HG02588 (cell line): ENCODE results near the gene GADD45B.

Experiments
- ATAC-seq: cut with Tn5 transposase; IDR thresholded peaks from one replicate; pipeline ENCODE4 v1.9.1; 2021; ENCODE audit warnings: mild to moderate bottlenecking, moderate library complexity; ENCODE audit not compliant: unreplicated experiment

Gene GADD45B, protein sequence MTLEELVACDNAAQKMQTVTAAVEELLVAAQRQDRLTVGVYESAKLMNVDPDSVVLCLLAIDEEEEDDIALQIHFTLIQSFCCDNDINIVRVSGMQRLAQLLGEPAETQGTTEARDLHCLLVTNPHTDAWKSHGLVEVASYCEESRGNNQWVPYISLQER

DNA sequence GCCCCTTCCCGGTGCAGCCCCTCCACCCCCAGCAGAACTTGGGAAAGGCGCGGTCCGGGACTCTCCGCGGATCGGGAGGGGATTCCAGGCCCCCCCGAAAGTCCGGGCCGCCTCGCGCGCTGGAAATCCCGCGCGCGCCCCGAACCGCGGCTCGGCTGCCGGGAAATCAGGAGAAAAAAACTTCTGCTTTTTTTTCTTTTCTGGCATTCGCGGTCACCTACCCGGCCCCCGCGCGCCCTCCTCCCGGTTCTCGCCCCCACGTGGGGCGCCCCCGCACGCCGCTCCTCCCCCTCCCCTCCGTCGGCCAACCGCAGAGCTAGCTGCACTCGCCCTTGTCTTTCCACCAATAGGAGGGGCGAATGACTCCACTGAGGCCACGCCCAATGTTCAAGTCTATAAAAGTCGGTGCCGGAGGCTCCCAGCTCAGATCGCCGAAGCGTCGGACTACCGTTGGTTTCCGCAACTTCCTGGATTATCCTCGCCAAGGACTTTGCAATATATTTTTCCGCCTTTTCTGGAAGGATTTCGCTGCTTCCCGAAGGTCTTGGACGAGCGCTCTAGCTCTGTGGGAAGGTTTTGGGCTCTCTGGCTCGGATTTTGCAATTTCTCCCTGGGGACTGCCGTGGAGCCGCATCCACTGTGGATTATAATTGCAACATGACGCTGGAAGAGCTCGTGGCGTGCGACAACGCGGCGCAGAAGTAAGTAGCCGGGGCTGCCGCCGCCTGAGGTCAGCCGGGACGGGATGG lies at the start of gene GADD45B:
Gene GADD45B (plus strand): TSS at position 426 of the 749 bp plus-strand sequence. CDS start 232 bp downstream, at position 658.
- ATAC-seq: peak; percentile 43

DNA sequence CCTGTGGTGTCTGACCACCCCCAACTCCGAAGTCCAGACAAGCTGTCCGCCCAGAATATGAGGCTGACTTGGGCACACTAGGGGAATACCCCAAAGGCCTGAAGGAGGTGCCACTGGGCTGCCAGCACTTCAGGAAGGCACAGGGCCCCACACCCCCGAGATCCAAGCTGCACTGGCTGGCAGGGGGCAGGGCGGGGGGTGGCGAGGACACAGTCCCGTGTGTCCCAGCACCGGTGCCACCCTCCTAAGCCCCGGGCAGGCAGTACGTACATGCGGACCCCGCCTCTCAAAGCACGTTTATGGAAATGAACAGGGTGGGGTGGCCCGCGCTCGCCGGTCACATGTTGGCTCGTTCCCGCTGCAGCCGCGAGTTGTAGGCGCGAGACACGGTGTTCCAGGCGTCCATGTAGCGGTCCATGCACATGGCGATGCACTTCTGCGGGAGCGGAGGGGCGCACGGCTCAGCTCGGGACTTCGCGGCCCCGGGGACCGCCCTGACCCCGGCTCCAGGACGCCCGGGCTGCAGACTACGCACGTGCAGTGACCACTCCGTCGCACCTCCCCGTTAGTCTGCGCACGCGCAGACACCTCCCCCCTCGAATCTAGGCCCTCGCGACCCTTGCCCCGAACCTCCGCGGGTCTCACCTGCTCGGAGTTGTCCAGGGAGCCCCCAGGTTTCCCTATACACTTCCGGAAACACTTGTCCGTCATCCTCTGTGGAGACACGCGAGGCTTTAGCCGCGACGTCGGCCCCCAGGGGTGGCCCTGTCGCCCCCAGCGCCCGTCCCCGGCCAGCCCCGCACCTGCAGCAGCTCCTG lies 49.1 kb upstream of the GADD45B start:
- ATAC-seq: peak; percentile 12

DNA sequence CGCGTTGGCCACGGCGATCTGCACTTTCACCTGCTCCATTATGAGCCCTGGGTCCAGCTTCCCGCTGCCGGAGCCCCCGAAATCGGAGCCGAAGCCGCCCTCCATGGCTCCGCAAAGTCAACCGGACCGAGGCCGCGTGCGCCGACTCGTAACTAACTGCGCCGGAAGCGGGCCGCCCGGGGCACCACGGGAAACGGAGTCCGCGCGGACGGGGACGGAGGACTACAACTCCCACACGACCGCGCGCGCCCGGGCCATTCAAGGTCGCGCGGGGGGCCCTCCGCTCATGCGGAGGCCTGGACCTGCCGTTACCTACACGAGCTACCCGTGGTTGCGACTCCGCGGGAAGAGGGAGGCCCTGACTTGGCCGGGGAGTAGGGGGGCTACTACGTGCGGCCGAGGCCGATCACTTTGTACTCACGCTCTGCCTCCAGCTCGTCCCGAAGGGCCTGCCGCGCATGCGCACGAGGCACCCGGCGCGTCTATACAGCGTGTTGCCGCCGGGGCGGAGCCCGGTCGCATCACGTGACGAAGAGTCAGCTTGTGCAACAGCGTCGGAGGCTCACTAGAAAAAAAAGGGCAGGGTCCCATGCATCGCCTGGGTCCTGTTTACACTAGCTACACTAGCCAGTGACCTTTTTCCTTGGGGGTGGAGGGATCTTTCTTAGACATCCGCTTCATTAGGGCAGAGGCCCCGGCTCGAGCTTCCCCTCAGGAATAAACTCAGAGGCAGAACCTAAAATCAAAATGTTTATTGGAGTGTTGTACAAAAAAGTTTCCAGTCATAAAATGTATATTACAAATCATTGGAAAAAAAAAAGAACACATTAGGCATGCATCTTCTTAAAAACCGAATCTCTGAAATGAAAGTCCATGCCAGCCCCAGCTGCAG lies 48.3 kb upstream of the GADD45B start, which contains the start of gene TIMM13:
Gene TIMM13 (minus strand): TSS at position 158 of the 892 bp plus-strand sequence. CDS start 53 bp downstream, at position 105.
- ATAC-seq: peak; percentile 74

DNA sequence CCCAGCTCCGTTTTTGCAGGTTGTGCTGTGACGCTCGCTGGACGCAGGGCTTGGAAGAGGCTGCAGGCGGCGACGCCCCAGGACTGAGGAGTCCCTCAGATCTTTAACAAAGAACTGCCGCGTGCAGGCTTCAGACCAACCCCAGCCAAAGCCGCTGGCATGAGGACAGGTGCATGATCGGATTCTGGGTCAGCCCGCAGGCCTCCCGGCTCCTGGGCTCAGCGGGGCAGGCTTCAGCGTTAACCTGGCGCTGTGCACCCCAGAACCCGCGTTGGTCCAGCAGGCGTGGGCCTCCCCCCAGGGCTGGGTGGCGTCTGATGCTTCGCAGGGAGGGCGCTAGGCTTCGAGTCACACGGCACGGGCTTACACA lies 47.6 kb upstream of the GADD45B start:
- ATAC-seq: no peak

DNA sequence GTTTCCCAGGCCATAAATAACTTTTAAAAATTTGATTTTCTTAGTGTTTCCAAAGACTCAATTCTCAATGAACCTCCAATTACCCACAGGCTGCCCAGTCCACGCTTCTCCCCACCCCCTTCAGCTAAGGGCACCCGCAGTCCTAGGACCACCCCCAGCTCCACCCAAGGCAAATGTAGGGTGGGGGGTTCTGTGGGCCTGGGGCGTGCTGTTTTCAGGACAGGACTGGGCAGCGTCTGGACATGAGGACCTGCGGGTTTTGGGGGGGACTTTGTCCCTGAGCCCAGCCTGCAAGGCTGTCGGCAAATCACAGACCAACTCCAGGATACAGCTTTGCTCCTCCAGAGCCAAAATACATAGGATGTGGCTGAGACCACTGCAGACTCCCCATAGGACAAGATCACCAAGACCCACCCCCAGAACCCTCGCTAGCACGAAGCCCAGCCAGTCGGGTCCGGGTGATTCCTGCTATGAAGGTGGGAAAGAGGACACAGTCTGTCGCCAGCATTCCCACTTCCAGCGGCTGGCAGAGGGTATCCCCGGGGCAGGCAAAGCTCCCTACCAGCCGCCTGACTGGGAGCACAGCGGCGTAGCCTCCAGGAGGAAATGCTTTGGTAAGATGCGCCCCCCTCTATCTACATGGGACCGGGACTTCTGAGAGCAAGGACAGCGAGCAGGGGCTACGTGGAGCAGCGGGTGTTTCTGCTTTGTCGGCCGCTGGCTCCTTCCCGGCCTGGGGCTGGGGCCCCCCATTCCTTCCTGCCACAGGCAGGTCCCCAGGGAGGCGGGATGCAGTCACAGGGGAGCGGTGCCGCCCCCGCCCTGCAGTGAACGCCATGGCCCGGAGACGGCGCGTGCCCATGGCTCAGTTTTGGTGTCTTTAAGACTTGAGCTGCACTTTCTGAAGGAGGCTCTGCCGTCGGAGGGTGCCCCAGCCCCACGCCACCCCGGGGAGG lies 46.9 kb upstream of the GADD45B start:
- ATAC-seq: no peak

DNA sequence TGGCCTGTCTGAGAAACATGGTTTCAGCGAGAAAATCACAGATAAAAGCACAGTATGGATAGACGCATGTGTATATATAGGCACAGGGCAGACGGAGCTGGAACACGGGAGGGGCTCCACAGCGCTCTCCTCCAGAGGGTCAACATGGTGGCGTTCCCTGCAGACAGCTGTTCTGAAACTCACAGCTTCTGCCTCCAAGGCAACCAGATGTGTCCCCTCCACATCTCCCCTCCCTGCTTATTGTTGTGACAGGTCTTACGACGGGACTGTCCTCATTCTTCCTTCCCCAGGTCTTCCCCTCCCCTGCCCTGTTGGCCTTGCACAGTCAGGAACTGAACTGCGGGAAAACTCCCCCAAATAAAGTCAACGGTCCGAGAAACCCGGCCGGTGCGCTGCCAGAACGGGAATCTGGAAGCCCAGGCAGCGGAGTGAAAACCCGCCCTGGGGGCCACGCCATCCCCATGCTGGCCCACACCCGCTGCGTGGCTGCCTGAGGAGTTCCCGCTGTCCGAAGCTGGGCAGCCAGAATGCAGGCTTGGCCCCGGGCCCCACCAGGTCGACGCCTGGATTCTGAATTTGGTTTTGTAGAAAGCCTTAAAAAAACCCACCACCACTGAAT lies 45.9 kb upstream of the GADD45B start:
- no peak for ATAC-seq

DNA sequence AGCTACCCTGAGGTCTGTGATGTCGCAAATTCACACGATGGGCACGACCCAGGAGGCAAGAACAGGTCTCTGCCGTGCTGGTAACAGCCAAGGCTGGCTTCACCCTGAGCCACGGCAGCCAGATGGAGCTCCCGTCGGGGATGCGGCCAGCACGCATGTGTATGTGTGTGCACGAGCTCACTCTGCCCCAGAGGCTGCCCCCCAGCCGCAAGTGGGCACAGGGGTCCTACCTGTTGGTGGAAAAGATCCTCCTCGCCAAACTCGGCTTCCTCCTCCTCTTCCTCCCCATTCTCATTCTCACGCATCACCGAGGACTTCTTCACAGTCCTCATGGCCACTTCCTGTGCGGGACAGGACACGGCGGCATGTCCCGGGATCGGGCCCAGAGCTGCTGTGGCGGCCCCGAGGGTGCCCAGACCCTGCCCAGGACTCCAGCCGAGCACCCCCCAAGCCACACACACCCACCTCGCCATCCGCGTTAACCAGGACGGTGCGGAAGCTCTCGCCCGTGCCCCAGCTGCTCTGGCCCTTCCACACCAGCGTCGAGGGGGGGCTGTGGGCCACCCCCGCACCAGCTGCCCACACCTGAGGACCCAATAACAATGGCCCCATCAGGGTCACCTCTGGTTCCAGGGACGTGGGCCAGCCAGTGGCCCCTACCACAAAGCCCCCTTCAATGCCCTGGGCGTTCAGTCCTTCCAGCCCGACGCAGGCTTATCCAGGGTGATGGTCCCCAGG lies 44.4 kb upstream of the GADD45B start:
- no peak for ATAC-seq

DNA sequence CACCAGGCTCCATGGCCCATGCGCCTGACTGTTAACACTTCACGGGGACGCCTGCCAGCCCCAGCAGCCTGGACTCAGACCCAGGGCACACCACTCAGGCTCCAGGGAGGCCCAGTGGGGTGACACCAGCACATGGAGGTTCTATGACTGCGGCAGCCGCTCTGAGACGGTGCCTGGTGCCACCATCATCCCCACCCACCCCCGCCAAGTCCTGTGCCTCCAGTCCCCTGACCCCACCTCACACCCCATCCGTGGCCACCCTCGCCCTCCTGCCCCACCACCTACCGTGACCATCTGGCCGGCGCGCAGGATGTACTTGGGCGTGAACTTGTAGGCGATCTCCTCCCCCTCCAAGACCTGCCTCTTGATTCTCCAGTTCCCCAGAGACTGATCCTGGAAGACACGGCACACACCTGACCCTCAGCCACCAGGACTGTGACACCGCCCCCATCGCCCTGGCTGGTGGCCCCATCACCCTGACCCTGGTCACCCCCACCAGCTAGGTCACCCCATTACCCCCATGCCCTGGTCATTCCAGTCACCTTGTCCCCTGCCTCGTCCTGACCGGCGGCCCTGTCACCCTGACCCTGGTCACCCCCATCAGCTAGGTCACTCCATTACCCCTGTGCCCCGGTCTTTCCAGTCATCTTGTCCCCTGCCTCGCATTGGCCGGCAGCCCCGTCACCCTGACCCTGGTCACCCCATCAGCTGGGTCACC lies 43.6 kb upstream of the GADD45B start:
- no peak for ATAC-seq

DNA sequence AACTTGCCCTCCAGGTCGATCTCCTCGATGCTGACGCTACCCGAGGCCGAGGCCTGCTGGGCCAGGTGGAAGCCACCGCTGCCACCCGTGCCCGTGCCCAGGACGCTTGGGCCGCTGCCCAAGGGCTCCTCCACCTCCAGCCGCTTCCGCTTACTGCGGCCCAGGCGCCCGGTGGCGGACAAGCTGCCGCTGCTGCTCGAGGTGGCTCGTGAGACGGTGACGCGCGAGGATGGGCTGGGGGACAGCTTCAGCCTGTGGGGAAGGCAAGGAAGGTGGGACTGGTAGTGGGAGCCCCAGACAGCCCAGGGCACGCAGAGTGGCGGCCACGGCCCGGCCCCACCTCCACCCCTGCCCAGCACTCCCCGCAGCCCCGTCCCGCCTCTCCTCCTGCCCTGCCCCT lies 42.1 kb upstream of the GADD45B start:
- ATAC-seq: no peak

DNA sequence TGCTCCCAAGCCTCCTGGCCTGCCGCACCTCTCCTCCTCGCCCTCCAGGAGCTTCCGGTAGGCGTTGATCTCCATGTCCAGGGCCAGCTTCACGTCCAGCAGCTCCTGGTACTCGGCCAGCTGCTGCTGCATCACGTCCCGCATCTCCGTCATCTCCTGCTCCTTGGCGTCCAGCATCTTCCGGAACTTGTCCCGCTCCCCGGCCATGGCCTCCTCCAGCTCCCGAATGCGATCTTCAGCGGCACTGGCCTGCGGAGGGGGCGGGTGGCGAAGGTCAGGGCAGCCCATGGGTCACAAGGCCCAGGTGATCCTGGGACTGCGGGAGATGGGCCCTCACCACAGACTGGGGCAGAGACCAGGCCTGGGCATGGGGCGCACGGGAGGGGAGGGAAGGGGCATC lies 41.7 kb upstream of the GADD45B start:
- ATAC-seq: no peak

DNA sequence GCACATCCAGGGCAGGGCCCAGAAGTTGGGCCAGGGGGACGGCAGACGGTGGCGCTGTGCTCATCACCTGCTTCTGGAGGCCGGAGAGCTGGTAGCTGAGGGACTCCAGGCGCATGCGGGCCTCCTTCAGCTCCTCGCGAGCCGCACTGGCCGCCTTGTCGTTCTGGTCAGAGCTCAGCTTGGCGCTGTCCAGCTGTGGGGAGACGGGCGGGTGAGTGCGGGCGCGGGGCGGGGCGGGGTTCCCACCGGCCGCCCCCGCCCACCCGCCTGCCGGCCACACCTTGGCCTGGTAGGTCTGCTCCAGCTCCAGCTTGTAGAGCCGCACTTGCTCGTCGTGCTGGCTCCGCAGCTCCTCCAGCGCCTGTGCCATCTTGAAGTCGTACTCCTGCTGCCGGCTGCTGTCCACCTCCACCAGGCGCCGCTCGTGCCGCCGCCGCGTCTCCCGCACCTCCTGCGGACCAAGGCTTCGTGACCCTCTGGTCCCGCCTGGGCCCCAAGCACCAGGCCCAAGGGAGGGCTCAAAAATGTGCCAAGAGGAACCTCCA lies 41.1 kb upstream of the GADD45B start:
- no peak for ATAC-seq

DNA sequence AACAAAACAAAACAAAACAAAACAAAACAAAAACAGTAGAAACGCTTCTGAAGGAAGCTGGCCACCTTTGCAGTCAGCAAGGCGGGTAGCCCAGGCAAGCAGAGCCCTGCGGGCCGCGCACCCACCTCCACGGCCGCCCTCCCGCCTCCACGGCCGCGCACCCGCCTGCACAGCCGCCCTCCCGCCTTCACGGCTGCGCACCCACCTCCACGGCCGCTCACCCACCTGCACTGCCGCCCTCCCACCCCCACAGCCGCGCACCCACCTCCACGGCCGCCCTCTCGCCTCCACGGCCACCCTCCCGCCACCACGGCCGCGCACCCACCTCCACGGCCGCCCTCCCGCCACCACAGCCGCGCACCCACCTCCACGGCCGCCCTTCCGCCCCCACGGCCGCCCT lies 39.5 kb upstream of the GADD45B start:
- no peak for ATAC-seq

DNA sequence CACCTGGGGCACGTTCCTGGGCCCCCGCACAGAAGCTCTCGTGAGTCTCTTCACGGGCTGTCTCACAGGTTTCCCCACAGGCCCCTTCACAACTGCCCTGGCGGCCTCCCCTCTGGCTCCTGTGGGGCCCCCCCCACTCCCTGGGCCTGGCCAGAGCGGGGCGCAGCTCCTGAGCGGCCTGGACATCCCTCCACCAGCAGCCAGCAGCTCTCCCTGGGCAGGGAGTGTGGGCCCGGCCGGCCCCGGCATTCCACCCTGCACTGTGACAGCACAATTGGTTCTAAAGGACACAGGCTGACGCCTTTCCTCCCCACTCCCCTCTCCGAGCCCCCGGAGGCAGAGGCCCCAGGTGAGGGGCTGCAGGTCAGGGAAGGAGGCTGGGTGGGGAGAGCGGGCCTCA lies 39.0 kb upstream of the GADD45B start:
- no peak for ATAC-seq

DNA sequence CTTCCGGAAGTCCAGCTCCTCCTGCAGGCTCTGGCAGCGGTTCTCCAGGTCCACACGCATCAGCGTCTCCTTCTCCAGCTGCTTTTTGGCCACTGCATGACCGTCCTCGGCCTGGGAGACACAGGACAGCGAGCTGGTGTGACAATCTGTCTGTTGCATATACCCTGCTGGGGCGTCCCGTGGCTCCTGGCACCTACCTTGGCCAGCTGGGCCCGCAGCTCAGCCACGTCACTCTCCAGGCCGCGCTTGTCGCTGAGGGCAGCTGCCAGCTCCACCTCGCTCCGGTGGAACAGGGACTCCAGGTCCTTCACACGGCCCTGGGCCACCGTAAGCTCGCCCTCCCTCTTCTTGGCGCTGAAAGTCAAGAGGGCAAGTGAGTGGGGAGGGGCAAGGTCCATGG lies 37.7 kb upstream of the GADD45B start:
- no peak for ATAC-seq

DNA sequence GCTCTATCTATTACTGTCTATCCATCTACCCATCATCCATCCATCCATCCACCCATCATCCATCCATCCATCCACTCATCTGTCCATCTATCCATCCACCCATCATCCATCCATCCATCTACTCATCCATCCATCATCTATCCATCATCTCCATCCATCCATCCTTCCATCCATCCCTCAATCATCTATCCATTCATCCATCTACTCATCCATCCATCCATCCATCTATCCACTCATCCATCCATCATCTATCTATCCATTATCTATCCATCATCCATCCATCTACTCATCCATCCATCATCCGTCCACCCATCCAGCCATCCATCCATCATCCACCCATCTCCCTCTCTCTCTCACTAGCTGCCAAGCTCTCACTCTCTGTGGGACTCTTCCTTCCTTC lies 35.4 kb upstream of the GADD45B start:
- ATAC-seq: no peak

DNA sequence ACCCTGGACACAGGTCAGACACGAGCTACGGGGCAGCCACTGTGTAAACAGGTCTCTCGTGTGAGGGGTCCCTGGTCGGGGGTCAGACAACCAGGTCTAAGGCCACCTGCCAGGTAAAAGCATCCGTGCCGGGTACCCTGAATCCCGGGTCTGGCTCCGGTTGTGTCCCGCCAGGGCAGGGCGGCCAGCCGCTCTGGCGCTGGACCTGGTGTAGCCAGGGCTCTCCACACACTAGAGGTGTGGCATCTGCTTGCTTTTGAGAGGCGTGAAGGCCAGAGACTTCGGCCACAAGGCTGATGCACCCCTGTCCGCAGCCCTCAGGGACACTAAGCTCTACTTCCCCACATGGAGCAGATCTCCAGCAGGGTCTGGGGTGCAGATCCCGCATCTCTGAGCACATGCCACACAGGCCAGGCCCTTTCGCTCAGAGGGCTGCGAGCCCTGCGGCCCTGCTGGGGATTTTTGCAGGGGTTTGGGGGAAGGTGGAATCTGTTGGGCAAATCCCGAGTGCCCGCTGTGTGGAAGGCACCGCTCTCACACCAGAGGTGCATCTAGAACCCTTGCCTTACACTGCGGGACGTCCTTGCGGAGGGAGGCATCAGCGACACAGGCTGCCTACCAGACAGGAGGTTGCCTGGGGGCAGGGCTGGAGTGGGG lies 34.7 kb upstream of the GADD45B start:
- no peak for ATAC-seq

DNA sequence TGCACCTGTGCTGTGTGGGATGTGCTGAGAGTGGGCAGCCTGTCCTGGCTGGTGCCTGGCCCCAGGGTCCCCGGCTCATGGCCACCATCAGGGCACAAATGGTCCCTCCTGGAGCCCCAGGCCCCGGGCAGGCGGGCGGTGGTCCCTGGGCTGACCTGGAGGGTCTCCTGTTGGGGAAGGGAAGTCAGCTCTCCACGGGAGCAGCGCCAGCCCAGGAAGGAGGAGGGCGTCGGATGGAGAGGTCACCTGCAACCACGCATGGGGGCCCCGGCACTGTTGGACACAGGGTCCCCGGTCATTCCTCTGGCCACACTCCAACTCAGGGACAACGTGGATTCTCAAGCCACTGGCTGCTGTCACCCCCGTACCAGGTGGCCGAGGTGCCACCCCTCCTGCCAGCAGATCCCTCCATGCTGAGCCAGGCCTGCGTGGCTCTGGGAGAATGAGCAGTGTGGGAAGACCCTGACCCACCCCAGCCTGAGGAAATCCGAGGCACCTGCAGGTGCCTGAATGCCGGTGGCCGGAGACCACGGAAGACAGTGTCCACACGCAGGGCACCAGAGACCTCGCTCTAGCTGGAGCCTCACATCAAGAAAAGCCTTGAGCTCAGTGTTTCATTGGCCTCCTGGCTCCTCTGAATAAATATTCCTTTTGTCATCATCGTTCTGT lies 32.7 kb upstream of the GADD45B start:
- no peak for ATAC-seq
